GM18907 (cell line): ENCODE results near the gene OR10P1.

Experiments
- ATAC-seq: cut with Tn5 transposase; IDR thresholded peaks from one replicate; pipeline ENCODE4 v1.9.1; 2021; ENCODE audit warnings: mild to moderate bottlenecking, moderate library complexity; ENCODE audit not compliant: unreplicated experiment

OR10P1 gene

DNA sequence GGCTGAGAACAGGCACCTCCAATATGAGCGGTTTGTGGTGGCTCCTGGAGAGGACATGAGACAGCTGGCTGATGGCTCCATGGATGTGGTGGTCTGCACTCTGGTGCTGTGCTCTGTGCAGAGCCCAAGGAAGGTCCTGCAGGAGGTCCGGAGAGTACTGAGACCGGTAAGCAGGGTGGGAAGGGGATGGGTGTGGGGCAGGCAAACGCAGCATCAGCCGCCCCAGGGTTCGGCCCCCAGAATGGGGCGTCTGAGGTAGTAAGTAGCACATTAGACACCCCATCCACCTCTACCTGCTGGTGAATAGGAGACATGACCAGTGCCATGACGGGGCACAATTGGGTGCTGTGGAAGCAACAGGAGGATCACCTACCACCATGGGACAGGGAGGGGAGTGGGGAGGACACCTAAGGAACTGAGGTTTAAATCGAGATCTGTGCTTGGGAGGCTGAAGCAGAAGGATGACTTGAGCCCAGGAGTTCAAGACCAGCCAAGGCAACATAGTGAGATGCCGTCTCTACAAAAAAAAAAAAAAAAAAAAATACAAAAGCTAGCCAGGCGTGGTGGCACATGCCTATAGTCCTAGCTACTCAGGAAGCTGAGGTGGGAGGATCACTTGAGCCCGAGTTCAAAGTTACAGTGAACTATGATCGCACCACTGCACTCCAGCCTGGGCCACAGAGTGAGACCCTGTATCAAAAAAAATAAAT, 45.5 kb downstream of the OR10P1 start:
- no peak for ATAC-seq

DNA sequence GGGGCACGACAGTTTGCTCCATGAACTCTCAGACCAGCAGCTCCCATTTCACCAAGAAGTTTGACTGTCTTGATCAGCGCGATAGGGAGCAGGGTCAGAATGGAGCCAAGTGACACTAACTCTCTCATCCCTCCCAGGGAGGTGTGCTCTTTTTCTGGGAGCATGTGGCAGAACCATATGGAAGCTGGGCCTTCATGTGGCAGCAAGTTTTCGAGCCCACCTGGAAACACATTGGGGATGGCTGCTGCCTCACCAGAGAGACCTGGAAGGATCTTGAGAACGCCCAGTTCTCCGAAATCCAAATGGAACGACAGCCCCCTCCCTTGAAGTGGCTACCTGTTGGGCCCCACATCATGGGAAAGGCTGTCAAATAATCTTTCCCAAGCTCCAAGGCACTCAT, 47.0 kb downstream of the OR10P1 start:
- ATAC-seq = no peak

DNA sequence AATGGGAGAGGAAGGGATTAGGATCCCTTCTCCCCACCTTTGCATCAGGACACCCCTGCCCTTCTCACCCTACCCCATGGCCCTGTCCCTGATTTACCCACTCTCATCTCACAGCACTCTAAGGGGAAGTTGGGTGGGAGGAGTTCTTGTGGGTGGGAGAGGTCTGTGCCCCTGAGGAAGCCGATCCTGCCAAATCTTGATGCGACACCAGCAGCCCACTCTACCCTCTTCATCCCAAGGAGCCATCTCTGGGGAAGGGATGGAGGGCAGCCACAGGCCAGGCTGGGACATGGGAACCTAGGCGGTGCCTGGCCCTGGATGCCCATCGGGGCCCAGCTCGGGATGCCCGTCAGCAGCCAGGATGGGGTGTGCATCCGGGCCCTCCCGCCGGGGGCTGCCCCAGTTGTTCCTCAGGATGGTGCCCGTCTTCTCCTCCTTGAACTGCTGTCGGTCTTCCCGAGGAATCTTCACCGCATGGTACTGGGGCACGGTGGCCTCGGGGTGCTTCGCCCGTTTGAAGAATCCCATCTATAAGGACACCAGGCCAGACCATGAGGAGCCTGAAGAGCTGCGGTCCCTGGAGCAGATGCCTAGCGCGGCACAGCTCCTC, 48.2 kb downstream of the OR10P1 start:
- ATAC-seq = no peak

DNA sequence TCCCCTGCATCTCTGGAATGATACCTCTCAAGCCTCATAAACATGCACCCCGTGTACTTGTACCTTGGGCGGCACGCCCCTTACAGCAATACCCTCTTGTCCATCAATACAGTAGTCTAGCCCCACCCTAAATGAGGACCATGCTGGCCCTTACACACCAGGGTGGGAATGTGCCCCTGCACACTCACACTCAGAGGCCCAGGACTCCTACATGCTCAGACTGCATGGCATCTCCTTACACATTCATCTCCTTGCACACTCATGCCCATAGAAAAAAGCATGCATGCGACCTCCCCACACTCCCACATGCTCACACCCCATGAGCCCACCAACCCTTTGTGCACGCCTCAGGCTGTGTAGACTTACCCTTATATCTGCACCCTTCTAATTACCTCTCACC, 49.0 kb downstream of the OR10P1 start:
- ATAC-seq = no peak

DNA sequence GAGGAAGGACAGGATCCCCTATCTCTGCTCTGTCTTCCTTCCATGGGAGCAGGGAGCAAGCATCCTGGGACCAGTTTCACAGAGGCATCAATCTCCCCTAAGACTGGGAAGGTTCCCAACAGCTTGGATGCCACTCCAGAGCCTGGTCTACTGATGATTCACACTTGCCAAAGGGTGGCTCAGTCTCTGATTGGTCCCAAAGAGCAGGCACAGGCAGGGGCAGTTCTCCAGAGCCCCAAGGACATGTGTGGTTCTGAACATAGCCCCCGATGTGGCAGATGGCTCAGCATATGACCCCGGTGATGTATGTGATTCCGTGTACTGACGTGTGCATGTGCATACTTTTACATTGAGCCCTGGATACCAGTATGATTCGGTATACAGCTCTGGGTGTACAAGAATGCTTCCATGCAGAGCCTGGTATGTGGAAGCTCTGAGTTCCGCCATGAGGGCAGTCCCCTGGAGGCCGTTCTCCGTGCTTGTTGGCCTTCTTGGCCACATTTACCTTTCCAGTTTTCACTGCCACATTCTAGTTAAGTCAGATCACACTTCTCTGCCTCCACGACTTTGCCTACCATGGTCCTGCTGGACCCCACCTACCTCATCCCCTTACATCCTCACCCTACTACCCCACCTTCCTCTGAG, 49.8 kb downstream of the OR10P1 start:
- no peak for ATAC-seq
